ENCODE results near the gene PGAP1.

PGAP1 gene

GRCh38 chr2:196801674-196802261, 124.7 kb downstream of the PGAP1 start:
- TF ChIP-seq CEBPB (IDR thresholded peaks at IDR 0.05) = no peak
- TF ChIP-seq, protein P1, sequence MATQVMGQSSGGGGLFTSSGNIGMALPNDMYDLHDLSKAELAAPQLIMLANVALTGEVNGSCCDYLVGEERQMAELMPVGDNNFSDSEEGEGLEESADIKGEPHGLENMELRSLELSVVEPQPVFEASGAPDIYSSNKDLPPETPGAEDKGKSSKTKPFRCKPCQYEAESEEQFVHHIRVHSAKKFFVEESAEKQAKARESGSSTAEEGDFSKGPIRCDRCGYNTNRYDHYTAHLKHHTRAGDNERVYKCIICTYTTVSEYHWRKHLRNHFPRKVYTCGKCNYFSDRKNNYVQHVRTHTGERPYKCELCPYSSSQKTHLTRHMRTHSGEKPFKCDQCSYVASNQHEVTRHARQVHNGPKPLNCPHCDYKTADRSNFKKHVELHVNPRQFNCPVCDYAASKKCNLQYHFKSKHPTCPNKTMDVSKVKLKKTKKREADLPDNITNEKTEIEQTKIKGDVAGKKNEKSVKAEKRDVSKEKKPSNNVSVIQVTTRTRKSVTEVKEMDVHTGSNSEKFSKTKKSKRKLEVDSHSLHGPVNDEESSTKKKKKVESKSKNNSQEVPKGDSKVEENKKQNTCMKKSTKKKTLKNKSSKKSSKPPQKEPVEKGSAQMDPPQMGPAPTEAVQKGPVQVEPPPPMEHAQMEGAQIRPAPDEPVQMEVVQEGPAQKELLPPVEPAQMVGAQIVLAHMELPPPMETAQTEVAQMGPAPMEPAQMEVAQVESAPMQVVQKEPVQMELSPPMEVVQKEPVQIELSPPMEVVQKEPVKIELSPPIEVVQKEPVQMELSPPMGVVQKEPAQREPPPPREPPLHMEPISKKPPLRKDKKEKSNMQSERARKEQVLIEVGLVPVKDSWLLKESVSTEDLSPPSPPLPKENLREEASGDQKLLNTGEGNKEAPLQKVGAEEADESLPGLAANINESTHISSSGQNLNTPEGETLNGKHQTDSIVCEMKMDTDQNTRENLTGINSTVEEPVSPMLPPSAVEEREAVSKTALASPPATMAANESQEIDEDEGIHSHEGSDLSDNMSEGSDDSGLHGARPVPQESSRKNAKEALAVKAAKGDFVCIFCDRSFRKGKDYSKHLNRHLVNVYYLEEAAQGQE (IDR thresholded peaks at IDR 0.05; ENCODE audit: low read depth) = no peak
- TF ChIP-seq RAD21 (IDR thresholded peaks at IDR 0.05; ENCODE audit: low read depth) = no peak
- TF ChIP-seq, protein P2, sequence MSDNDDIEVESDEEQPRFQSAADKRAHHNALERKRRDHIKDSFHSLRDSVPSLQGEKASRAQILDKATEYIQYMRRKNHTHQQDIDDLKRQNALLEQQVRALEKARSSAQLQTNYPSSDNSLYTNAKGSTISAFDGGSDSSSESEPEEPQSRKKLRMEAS (IDR thresholded peaks at IDR 0.05) = no peak
- TF ChIP-seq CREB1 (IDR thresholded peaks at IDR 0.05; ENCODE audit: low read depth) = no peak
- no peak for TF ChIP-seq NFIC (IDR thresholded peaks at IDR 0.05)
- no peak for TF ChIP-seq EGR1 (IDR thresholded peaks at IDR 0.05)
- TF ChIP-seq ZBTB7A (IDR thresholded peaks at IDR 0.05; ENCODE audit: low read depth) = no peak
- no peak for TF ChIP-seq TCF12 (IDR thresholded peaks at IDR 0.05; ENCODE audit: low read depth)
- no peak for TF ChIP-seq TEAD4 (IDR thresholded peaks at IDR 0.05)

DNA sequence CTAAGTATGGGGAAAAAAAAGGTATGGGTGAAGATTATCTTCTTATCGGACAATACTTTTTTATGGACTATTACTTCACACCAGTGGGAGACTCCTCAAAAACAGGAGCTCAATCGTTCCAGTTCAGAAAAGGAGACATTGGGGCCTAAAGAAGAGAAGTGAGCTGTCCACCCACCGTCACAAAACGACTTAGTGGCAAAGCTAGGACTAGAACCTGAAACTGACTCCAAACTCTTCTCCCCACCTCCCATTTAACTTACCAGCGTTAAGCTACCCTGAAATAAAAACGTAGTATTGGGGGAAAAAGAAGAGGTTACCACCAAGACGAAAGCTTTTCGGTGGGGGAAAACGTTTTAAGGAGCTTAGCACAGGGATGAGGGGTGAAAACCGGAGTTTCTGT, 127.5 kb downstream of the PGAP1 start:
- TF ChIP-seq, protein P3, sequence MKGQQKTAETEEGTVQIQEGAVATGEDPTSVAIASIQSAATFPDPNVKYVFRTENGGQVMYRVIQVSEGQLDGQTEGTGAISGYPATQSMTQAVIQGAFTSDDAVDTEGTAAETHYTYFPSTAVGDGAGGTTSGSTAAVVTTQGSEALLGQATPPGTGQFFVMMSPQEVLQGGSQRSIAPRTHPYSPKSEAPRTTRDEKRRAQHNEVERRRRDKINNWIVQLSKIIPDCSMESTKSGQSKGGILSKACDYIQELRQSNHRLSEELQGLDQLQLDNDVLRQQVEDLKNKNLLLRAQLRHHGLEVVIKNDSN (IDR thresholded peaks at IDR 0.05) = no peak
- TF ChIP-seq FOXM1 (IDR thresholded peaks at IDR 0.05; ENCODE audit: borderline replicate concordance, low read depth) = no peak
- TF ChIP-seq TEAD4 (IDR thresholded peaks at IDR 0.05) = no peak
- TF ChIP-seq TAF1 (IDR thresholded peaks at IDR 0.05; ENCODE audit: low read depth) = no peak
- TF ChIP-seq TCF12 (IDR thresholded peaks at IDR 0.05; ENCODE audit: low read depth) = no peak
- no peak for TF ChIP-seq RAD21 (IDR thresholded peaks at IDR 0.05; ENCODE audit: low read depth)
- TF ChIP-seq CEBPB (IDR thresholded peaks at IDR 0.05) = no peak
- TF ChIP-seq, protein P1 (IDR thresholded peaks at IDR 0.05; ENCODE audit: low read depth) = no peak
- no peak for TF ChIP-seq NFIC (IDR thresholded peaks at IDR 0.05)
- no peak for TF ChIP-seq YY1 (IDR thresholded peaks at IDR 0.05; ENCODE audit: low read depth)
- no peak for TF ChIP-seq ZBTB7A (IDR thresholded peaks at IDR 0.05; ENCODE audit: low read depth)
- TF ChIP-seq EGR1 (IDR thresholded peaks at IDR 0.05) = no peak
- TF ChIP-seq EP300 (IDR thresholded peaks at IDR 0.05; ENCODE audit: borderline replicate concordance) = no peak
- no peak for TF ChIP-seq CREB1 (IDR thresholded peaks at IDR 0.05; ENCODE audit: low read depth)
- TF ChIP-seq, protein P2 (IDR thresholded peaks at IDR 0.05) = no peak

DNA sequence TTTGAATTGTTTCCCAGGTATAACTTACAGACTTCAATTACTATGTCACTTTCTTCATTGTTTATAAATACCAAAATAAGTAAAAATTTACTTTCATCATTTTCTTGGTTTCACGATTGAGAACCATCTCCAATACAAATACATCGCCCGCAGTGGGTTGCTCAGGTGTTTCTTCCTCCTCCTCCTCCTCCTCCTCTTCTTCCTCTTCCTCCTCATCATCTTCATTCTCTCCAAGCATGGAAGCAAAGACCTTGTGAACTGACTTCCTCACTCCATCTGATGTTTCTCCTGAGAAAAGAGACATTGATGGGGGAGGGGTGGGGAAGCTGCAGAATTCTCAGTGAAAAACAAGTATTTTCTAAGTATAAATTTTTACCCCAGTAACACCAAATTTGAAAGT, 133.6 kb downstream of the PGAP1 start:
- TF ChIP-seq ZBTB7A (IDR thresholded peaks at IDR 0.05; ENCODE audit: low read depth) (no peak), TAF1 (IDR thresholded peaks at IDR 0.05; ENCODE audit: low read depth) (no peak), TCF12 (IDR thresholded peaks at IDR 0.05; ENCODE audit: low read depth) (no peak)
- TF ChIP-seq, protein P3 (IDR thresholded peaks at IDR 0.05) = no peak
- TF ChIP-seq, protein P1 (IDR thresholded peaks at IDR 0.05; ENCODE audit: low read depth) = no peak

DNA sequence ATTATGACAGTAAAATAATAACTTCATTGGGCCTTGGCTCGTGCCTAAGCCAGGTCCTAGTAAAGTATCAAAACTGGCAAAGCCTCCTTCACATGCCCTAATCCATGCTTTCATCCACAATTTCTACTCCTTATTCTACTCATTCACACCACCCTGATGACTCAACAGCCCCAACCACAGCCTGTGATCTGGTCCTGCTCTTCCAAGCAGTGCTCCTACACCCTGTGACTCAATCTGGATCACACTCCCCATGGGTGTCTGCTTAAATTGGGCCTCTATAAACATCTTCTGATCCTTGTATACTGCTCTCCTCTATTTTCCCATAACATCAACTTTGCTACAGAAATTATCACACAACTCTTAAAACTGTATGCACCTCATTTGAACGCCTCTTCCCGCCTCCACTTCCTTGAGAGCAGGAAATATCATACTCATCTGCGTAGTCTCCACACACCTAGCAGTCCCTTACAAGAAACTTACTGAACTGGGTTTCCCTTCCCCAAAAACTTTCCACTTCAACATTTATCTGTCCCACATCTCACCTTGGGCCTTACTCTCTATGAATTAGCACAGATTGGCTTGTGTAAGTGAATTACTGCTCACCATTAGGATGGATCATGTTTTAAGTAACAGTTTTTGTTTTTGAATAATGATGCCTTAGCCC, 142.9 kb downstream of the PGAP1 start:
- TF ChIP-seq EP300 (IDR thresholded peaks at IDR 0.05; ENCODE audit: borderline replicate concordance) = no peak
- no peak for TF ChIP-seq ZBTB7A (IDR thresholded peaks at IDR 0.05; ENCODE audit: low read depth)
- no peak for TF ChIP-seq EGR1 (IDR thresholded peaks at IDR 0.05)
- TF ChIP-seq, protein P2 (IDR thresholded peaks at IDR 0.05) = no peak
- no peak for TF ChIP-seq CEBPB (IDR thresholded peaks at IDR 0.05)
- TF ChIP-seq FOXM1 (IDR thresholded peaks at IDR 0.05; ENCODE audit: borderline replicate concordance, low read depth) = no peak
- TF ChIP-seq TAF1 (IDR thresholded peaks at IDR 0.05; ENCODE audit: low read depth) = no peak
- TF ChIP-seq, protein P3 (IDR thresholded peaks at IDR 0.05) = no peak
- no peak for TF ChIP-seq YY1 (IDR thresholded peaks at IDR 0.05; ENCODE audit: low read depth)
- TF ChIP-seq TCF12 (IDR thresholded peaks at IDR 0.05; ENCODE audit: low read depth) = no peak
- no peak for TF ChIP-seq NFIC (IDR thresholded peaks at IDR 0.05)
- no peak for TF ChIP-seq TEAD4 (IDR thresholded peaks at IDR 0.05)
- TF ChIP-seq CREB1 (IDR thresholded peaks at IDR 0.05; ENCODE audit: low read depth) = no peak
- TF ChIP-seq RAD21 (IDR thresholded peaks at IDR 0.05; ENCODE audit: low read depth) = no peak
- TF ChIP-seq, protein P1 (IDR thresholded peaks at IDR 0.05; ENCODE audit: low read depth) = no peak

Data from Ishikawa (cell line).